Activated CD4-positive, alpha-beta T cell treated with anti-CD3 and anti-CD28 coated beads, Interleukin-2, amount 50 U/mL, for 24 hours (primary cell): Measurements from ENCODE around the gene HGS.
"Not testable (repeated sequence)": the region's sequence is repeated elsewhere in the genome, so short reads cannot be mapped to it uniquely, and the experiment has no call there.

ENCODE experiments used
- DNase-seq, 2 donors: peaks; one replicate each; pipeline ENCODE4 v3.0.0-alpha.2; 2020; ENCODE audit warnings: low read depth in 1 of 2, low spot score in 1 of 2

Gene HGS

GRCh38 chr17:81738801-81739393 is 55.1 kb downstream of the HGS start:
- DNase-seq: no peak

- DNase-seq: not testable (repeated sequence)
Observed at GRCh38 chr17:81739593-81739992, 55.8 kb downstream of the HGS start.

GRCh38 chr17:81740395-81740961 is 56.7 kb downstream of the HGS start:
- DNase-seq: no peak

GRCh38 chr17:81741049-81741593 is 57.3 kb downstream of the HGS start:
- no peak for DNase-seq

- DNase-seq: no peak
Observed at GRCh38 chr17:81741594-81742452, 58.0 kb downstream of the HGS start.
